COLO829 (cell line): ENCODE measurements around the gene MGAT1.
"Not testable (repeated sequence)": the region's sequence is repeated elsewhere in the genome, so short reads cannot be mapped to it uniquely, and the experiment has no call there.

Experiments used
- DNase-seq: peaks from one replicate; pipeline ENCODE4 v3.0.0; 2012; ENCODE audit warnings: low spot score

Gene MGAT1

DNA sequence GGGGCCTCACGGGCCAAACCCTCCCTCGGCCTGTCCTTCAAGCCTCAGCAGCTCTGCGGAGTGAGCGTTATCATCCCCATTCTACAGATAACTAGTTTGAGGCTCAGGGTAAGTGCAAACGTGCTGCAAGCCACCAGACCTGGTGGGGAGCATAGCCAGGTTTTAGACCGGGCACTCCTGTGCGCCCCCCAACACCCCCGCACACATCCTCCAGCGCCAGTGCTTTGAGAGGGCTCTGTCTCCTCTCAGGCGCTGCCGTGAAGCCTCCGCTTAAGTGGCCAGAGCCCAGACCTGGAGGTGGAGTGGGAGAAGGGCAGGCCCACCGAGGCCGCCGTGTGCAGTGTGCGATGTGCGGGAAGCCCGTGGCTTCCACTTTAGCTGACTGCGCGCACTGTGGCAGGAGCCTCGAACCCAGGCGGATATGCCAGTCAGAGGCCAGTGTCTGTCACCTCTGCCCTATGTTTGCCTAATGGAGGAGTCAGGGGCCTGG lies 1.6 kb upstream of the MGAT1 start:
- DNase-seq, result no peak

DNA sequence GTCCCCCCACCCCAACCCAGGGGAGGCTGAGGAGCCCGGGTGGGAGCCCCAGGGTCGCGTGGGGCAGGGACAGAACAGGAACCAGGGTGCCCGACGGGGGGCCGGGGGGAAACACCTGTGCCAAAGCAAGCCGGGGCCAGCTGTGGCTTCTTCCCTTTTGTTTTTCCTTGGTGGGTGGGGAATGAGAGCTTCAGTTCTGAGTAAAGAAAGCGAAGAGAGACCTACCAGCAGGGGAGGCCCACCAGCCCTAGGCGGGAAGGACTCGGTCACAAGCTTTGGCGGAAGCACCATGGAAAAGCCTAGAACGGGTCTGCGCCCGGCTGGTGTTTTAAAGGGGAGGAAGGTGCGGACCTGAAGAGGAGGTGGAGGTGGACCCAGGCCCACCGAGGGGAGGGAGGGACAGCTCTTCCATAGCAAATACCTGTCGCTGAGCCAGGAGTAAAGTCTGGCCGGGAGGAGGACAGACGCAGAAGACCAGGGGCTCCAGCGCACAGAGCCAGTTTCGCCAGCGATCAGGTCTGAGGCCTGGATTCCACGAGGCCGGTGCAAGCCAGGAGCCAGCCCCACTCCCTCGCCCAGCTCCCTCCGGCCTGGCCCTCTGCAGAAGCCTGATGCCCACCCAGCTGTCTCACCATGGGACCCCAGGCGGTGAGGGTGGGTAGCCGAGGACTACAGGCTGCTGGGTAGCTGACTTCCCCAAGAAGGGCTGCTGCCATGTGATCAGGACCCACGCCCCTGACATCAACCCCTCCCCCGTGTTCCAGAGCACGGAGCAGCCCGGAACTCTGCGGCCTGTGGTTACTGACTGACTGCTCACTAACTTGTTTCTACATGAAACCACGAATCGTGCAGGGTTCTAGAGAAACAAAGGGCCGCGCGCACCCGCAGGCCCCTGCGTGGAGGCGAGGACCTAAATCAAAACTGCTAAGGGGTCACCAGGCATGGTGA lies 849 bp upstream of the MGAT1 start:
- DNase-seq, result no peak

DNA sequence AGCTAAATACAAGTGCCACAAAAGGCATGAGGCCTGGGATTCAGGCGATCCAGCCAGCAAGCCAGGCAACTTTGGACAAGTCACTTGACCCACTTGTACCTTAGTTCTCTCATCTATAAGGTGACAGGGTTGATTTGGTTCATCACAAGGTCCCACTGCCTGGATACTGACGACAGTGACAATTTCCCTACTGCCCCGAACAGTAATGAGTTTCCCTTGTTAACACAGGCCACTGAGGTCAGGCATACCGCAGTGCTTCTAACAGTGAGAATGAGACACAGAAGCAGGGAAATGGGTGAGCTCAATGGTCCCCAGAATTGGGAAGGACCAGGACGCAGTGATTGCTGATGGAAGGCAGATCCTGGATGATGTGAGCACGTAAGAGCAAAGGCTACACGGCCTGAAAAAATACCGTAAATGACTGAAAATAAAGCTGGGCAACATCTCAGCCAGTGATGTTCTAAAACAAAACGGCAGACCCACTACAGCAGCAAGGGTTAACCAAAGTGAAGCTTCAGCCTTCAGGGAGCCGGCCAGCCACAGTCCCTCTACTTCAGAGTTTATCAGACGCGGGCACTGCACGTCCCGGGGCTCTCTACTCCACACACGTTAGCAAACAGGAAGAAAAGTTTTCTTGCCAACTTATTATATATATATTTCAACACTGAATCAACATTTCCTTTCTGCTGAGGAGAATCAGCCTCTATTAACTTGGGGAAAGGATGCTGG lies 846 bp downstream of the MGAT1 start:
- no peak for DNase-seq

DNA sequence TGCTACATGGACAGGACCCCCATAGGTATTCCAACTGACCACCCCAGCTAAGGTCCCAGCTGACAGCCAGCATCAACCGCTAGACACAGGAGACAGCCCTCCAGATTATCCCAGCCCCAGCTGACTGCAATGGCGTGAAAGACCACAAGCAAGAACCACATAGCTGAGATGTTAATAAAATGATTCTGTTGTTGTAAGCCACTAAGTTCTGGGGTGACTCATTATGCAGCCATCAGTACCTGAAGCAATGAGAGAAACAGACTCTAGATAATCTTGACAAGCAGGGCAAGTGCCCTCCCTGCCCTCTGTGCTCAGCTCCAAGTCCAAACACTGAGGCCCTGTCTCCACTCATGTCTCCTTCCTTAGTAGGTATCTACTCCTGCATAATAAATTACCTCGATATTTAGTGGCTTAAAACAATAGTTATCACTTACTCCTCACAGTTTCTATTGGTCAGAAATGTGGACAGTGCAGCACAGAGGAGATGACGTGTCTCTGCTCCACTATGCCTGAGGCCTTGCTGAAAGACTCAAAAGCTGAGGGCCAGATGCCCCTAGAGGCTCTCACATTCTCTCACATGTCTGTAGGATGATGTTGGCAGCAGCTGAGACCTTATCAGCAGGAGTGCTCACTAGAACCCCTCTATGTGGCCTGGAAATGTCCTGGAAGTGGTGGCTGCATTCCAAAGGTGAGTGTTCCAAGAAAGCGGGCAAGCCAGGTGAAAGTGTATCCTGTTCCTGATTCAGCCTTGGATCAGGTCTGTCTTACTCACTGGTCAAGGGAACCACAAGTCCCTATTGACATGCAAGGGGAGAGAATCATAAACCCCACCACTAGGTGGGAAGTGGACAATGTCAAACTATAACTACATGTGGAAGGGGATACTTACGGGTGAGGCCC lies 2.5 kb downstream of the MGAT1 start:
- no peak for DNase-seq

DNA sequence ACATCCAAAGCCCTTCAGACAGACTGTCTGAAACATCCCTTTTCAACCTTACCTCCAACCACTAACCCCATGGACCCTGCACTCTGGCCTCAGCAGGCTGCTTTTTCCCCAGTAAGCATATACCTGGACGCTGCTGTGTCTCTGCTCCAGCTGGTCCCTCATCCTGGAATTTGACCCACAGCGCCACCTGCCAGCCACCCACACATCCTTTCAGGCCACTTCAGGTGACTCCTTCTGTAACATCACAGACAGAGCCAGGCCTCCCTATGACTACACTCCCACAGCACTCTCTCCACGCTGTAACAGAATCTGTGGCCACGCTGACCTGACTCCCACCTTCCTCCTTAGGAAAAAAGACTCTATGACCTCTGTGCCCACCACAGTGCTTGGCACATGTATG lies 3.4 kb downstream of the MGAT1 start:
- no peak for DNase-seq

DNA sequence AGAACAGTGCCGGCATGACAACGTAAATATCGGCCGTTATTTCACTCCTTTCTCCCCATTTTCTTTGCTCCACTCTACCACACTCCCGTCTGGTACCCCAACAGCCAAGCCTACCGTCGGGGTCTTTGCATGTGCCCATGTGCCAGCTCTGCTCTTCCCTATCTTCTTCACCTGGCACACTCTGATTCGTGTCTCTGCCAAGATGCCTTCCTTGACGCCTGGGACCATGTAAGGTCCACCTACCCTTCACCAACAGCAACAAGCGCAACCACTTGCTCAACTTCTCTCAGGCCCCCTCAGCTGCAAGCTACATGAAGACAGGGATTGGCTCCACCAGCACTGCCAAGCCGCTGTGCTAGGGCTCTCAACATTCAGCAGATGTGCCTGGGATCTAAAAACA lies 4.4 kb downstream of the MGAT1 start:
- no peak for DNase-seq

DNA sequence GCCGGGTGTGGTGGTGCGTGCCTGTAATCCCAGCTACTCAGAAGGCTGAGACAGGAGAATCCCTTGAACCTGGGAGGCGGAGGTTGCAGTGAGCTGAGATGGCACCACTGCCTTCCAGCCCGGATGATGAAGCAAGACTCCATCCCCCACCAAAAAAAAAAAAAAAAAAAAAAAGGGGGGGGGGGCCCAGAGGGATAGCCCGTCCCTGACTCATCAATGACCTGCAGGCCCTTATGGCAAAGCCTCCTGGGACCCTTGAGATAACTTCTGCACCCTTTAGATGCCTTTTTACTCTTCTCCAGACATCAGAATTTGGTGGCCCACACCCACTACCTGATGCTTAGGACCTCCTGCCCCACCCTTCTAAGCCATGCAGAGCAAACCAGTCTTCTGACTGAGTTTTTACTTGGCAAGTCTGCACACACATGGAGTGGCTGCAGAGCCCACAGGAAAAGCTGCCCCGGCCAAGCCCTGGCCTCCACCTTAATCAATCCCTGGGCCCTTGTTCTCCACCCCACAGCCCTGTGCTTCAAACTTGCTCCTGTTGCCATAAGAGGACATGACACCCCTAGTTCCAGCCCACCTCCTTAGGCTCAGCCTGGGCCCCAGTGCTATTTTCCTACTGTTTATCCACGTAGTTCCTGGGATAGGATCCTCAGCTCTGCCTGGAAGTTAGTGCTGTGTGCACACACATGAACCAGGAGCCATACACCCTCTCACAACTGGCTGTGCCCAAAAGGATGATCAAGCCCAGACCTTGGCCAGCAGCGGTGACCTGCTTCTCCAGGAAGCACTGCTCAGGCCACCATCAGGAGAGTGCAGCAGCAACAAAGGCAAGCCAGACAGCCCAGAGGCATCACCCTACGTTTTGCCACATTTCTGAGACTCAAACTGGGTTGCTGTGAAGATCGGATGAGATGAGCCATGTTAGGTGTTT lies 5.1 kb downstream of the MGAT1 start:
- no peak for DNase-seq

DNA sequence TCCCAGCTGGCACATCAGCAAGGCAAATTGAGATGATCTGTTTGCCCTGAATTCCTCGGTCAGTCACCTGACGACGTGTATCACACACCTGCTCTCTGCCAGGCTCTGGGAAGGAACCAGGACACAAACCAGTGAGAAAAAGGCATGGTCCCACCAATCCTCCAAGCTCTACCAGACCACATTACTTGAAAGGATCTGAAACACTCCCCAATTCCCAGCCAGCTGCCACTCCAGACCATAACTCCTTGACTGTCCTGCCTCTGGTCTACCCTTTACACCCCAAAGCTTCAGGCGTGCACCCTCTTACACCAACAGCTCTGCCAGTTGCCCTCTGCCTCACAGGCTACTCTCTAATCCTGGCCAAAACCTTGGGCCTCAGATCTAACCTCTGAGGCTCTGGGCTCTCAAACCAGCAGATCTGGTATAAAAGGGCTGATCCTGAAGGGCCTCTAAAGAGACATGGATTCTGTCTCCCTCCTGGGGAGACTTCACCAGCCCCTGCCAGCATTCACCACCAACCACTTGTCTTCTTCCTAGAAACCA lies 6.8 kb downstream of the MGAT1 start:
- DNase-seq, result no peak

DNA sequence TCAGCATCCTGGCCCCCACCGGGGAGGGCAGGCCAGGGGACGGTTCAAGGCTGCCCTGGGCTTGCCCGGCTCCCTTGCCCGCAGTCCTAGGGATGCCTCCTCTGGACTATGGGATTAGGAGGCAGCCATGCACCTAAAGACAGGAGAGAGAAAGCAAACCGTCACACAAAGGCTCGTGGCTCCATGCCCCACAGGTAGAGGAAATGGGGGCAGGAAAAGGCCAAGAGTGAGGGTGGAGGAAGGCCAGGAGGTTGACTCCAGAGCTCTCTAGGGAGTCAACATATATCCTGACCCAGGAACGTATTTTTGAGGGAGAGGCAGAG lies 9.7 kb downstream of the MGAT1 start:
- DNase-seq, result no peak

DNA sequence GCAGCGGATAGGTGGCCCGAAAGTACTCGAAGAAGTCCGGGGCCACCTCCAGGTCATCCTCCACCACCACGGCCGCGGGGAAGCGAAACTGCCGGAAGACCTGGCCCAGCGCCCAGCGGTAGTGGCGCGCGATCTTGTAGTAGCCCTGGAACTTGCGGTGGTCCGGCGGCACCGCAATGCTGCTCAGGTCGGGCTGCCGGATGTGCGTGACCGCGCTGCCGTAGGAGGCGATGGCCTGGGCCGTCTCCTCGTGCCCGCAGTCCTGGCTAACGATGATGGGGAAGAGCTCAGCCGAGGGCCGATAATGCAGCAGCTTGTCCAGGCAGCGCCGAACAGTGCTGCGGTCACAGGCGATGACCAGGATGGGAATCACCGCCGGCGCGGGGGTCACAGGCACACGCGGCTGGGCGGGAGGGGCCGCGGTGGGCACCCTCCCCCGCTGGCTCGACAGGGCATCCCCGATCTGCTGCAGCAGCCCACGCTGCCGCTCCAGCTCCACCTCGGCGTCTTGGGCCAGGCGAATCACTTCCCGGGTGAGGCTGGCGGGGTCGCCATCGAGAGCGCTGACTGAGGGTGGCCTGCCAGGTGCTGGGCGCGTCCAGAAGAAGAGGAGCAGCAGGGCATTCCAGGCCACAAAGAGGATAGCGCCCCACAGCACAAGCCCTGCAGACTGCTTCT lies 10.2 kb downstream of the MGAT1 start:
- DNase-seq, result no peak

DNA sequence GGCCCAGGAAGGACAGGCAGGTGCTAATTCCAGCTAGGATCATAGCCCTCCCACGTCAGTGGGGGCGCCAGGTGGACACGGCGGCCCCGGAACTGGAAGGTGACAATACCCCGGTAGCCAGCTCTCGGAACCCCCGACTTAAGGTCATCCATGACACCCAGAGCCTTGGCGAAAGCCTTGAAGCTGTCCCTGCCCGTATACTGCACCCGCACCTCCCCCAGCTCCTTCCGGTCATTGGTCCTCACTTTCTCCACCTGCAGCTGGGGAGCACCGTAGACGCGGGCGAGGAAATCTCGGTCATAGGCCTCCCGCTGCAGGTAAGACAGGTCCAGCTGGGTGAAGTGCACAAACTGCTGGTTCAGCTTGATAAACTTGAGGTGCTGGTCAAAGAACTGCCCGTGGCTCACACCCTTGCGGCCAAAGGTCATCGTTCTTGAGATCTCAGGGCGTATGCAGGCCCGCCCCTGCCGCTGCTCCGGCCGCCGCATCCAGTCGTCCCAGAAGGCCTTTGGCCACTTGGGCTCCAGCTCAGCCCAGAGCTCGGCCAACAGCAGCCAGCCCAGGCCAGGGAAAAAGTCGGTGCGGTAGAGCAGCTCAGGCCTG lies 10.9 kb downstream of the MGAT1 start:
- no peak for DNase-seq

DNA sequence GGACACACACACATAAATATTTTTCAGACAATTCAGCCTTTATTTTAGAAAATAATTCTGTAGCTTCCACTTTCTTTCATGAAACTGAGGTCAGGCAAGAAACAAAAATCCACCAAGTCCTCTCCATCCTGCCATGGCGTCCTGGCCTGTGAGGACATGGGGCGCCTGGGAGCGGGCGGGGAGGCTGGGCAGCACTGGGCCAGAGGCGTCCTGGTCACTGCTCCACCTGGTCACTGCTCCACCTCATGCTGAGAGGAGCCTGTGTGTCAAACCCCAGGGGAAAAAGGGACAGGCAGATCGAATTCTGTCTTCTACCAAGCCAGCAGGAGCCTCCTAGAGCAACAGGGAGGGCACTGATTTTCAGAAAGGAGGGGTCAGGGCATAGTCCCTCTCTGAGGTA lies 12.1 kb downstream of the MGAT1 start:
- DNase-seq, result no peak

DNA sequence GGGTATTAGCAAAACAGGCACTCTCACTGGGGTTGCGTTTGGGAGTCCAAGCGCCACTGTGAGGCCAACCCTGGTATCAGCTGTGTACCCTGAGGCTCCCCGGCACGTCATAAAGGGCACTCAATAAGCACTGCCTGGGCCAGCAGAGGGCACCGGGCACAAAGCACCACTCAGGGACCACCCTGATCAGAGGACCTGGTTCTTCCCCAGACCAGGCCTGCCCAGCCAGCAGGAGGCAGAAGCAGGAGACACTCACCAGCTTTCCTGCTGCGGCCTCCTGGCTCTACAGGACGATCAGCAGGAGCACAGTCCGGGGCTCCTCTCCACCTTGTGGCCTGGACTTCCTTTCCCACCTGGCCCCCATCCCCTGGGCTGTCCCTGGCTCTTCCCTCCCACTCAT lies 12.6 kb downstream of the MGAT1 start:
- DNase-seq, result no peak

DNA sequence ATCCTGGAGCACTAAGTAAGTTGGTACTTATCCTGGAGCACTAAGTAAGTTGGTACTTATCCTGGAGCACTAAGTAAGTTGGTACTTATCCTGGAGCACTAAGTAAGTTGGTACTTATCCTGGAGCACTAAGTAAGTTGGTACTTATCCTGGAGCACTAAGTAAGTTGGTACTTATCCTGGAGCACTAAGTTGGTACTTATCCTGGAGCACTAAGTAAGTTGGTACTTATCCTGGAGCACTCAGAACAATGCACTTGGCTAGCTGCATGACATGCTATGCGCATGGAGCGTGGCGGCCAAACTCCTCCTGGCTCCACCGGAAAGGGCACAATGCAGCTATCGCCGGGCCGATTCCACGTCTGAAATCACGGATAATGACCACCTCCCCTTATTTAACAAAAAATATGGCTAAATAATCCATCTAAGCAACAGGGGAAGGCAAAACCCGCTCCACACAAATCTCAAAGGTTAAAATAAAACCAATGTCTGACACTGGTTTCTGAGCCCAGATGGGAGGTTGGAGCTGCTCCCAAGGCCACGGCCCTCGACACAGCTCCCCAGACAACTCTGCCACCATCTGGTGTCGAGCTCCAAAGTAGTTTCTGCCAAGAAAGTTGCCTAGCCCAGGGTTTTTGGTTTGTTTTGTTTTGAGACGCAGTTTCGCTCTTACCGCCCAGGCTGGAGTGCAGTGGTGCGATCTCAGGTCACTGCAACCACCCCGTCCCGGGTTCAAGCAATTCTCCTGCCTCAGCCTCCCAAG lies 13.8 kb downstream of the MGAT1 start:
- DNase-seq, result not testable (repeated sequence)

DNA sequence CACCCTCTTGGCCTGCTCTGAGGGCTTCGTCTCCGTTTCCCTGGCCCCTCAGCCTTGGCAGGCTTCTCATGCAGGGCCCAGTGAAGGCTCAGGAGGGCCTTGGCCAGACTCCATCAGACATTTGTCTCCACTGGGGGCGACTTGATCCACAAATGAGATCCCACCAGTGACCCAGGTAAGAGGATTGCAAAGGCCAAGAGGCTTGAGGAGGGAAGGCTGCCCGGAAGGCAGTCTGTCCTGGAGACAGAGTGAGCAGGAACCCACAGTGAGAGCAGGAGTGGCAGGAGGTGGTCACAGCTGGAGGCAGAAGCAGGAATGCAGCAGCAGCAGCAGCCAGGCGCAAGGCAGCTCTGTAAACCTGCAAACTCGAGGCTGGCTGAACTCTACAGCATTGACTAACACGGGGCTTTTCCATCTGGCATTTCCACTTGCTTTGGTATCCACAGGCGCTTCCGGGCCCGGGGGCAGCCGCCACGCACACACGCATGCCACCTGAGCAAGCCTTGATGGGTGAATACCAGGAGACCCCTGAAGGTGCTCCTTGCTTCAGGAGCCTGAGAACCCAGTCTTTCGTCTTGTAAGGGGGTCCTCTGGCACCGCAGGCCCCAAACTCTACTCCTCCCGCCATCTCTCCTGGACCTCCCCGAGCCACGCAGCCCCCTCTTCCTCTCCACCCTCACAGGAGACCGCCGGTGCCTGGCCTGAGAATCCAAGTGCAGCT lies 14.7 kb downstream of the MGAT1 start:
- no peak for DNase-seq

DNA sequence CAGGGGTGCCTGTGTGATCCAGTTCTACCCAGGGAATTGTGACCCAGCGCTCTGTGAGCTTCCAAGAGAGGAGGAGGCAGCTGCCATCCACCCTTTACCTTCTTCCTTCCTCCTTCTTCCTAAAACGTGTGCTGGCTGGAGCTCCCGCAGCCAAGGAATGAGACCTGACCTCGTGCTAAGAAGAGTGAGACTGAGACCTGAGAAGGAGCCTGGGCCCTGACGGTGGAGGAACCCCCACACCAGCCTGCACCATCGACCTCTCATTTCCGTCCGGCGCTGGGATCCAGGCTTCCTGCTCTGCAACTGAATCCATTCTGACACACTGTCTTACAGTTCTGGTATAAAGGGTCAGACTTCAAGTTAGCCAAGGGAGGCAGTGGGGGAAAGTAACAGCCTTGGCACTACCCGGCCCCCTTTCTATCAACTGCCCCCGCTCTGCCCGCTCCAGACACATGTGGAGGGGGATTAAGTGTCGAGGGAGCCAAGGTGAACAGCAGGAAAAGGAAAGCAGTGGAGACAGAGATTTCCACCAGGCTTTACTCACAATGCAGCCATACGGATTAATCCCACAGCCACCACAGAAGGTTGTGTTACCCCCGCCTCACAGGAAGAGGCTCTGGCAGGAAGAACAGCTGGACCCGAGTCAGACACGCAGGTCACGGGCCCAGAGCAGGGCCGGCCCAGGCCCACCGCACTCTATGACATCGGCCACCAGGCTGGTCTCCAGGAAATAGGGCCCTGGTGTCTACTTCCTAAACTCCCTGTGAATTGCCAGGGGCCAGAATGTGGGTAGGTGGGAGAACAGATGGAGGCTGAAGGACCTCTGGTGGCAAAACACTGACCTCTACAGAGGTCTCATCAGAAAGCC lies 15.8 kb downstream of the MGAT1 start:
- DNase-seq, result no peak

DNA sequence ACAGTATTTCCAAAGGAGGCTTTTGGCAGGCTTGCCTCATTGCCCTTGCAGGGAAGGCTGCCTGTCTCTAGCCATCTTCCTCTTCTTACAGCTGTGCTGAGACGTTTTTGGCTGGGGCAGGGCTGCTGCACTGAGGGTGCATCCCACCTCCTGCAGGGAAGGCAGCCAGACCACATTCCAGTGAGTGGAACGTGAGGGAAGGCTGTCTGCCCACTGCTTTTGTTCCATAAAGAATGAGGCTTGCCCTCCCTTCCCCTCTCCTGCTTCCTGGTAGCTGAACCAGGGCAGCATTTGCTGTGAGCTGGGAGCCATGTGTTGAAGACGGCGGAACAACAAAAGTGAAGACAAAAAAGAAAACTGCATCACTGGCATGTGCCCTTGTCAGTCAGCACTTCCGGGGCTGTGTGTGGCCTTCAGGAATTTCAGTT lies 16.8 kb downstream of the MGAT1 start:
- DNase-seq, result no peak
